ENCODE data around the gene PAQR5. TPM values are rescaled to one million over a fixed set of nuclear protein-coding genes. Genes with fewer than 3 reads are reported as not detected.
"Not testable (repeated sequence)": the region's sequence is repeated elsewhere in the genome, so short reads cannot be mapped to it uniquely, and the experiment has no call there.

The PAQR5 gene
- total and polyA plus RNA-seq, 2 donors (not counting 3 experiments of a cell fraction or from before 2014, with no cell fraction given): 0.08 to 0.09 TPM

- Histone ChIP-seq H3K4me1 (ENCODE audit: control insufficient read depth, extremely low read depth, insufficient read depth, low read length) (peaks cover 20% of the 10 kb centered on the region), H3K79me2 (ENCODE audit: control insufficient read depth, insufficient read depth, low read length) (peaks cover 26% of the 10 kb centered on the region), H3K36me3 (ENCODE audit: control insufficient read depth in 2 of 2, extremely low read depth in 1 of 2, insufficient read depth in 2 of 2, low read length in 2 of 2) (peaks cover 5 to 21% of the 10 kb centered on the region in 2 experiments)
- H3K9ac ChIP-seq (replicated peaks; ENCODE audit: extremely low read depth, insufficient read depth, low read length); H3K9me3 ChIP-seq (replicated peaks; ENCODE audit: control insufficient read depth, insufficient read depth, low read length); dilution Hi-C loops (cut with MboI; ENCODE audit: extremely low pct_ligation_motif_present, low sequenced_read_pairs); H3K27me3 ChIP-seq (ENCODE audit: control insufficient read depth in 2 of 2, insufficient read depth in 2 of 2, low read length in 2 of 2); DNase-seq (ENCODE audit: low read depth, low spot score); POLR2A ChIA-PET; H3K9me1 ChIP-seq (replicated peaks; ENCODE audit: control insufficient read depth, extremely low read depth, insufficient read depth, low read length); CTCF ChIA-PET; BruUV-seq (replicated peaks); H3K4me3 ChIP-seq (replicated peaks in 1 of 3; ENCODE audit: insufficient read depth in 1 of 3, low read depth in 1 of 3, low read length in 3 of 3); FAIRE-seq; H3K4me2 ChIP-seq (ENCODE audit: insufficient read depth, low read length); H2AFZ ChIP-seq (ENCODE audit: low read depth, low read length); intact Hi-C loops (cut with micrococcal nuclease); H3K27ac ChIP-seq (ENCODE audit: insufficient read depth, low read depth, low read length); H4K20me1 ChIP-seq (replicated peaks; ENCODE audit: control insufficient read depth, extremely low read depth, insufficient read depth, low read length): not testable (repeated sequence)
These were observed 151.5 kb downstream of the PAQR5 start for GRCh38 chr15:69450221-69450620.

DNA sequence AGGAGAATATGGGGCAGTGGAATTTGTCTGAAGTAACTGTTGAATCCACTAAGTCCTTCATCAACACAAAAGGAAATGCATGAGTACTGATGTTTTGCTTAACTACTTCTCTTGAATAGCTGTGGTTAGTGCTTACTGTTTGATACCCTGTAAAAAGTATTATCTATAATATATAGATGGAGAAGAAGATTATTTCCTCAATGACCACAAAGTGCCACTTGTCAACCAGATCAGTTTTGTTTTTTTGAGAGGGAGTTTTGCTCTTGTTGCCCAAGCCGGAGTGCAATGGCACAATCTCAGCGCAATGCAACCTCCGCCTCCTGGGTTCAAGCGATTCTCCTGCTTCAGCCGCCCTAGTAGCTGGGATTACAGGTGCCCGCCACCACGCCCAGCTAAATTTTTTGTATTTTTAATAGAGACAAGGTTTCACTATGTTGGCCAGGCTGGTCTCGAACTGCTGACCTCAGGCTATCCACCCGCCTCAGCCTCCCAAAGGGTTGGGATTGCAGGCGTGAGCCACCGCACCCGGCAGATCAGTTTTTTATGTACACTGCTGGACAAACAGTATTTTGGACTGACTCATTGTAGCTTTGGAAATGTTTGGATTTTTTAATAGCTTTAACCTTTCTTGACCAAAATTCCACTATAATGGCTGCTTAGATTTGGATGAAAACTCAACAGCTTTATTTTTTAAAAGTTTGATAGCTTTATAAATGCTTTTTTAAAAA, 152.4 kb downstream of the PAQR5 start:
- H3K27me3 ChIP-seq (ENCODE audit: control insufficient read depth in 2 of 2, insufficient read depth in 2 of 2, low read length in 2 of 2): no peaks in the 10 kb centered on the region
- no TSS peak for BruUV-seq (replicated peaks)
- no peak overlapping the region for H3K4me3 ChIP-seq (replicated peaks in 1 of 3; ENCODE audit: insufficient read depth in 1 of 3, low read depth in 1 of 3, low read length in 3 of 3)
- peaks cover 32% of the 10 kb centered on the region for H3K79me2 ChIP-seq (ENCODE audit: control insufficient read depth, insufficient read depth, low read length)
- no peaks in the 10 kb centered on the region for H3K9me3 ChIP-seq (replicated peaks; ENCODE audit: control insufficient read depth, insufficient read depth, low read length)
- POLR2A ChIA-PET: interaction anchor here (0.7 to 3.4 kb wide), 3 partner anchors 12 to 1787 kb away, joined by 4 to 44 read pairs (median 8); no protein-coding TSS in a partner anchor
- TF ChIP-seq JUN (IDR thresholded peaks at IDR 0.05; ENCODE audit: borderline replicate concordance, insufficient read depth, insufficient read length, low read depth) (no peak), MYC (IDR thresholded peaks at IDR 0.05; ENCODE audit: low read depth, low read length) (no peak), GATA2 (IDR thresholded peaks at IDR 0.05; ENCODE audit: insufficient read depth, insufficient read length, low read depth, low read length) (no peak), POLR2AphosphoS5 (IDR thresholded peaks at IDR 0.05; ENCODE audit: insufficient read depth, low read depth, low read length) (no peak), FOS (IDR thresholded peaks at IDR 0.05; ENCODE audit: borderline replicate concordance, insufficient read depth, low read length) (no peak), POLR2A (IDR thresholded peaks at IDR 0.05; ENCODE audit: low read depth, low read length) (no peak), CTCF (IDR thresholded peaks at IDR 0.05; ENCODE audit: extremely low read depth in 1 of 2, insufficient read depth in 1 of 2, low read depth in 1 of 2, low read length in 2 of 2) (no peak), EZH2 (IDR thresholded peaks at IDR 0.05; ENCODE audit: borderline replicate concordance, low read depth, low read length, severe bottlenecking) (no peak)
- TF ChIP-seq, protein P1, sequence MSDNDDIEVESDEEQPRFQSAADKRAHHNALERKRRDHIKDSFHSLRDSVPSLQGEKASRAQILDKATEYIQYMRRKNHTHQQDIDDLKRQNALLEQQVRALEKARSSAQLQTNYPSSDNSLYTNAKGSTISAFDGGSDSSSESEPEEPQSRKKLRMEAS (IDR thresholded peaks at IDR 0.05; ENCODE audit: insufficient read depth, insufficient read length): no peak
- H3K36me3 ChIP-seq (ENCODE audit: control insufficient read depth in 2 of 2, extremely low read depth in 1 of 2, insufficient read depth in 2 of 2, low read length in 2 of 2): peaks cover 9 to 19% of the 10 kb centered on the region in 2 experiments
- H3K9ac ChIP-seq (replicated peaks; ENCODE audit: extremely low read depth, insufficient read depth, low read length): no peak overlapping the region
- intact Hi-C loops (cut with micrococcal nuclease): no loop called here
- no peak overlapping the region for H2AFZ ChIP-seq (ENCODE audit: low read depth, low read length)
- H3K9me1 ChIP-seq (replicated peaks; ENCODE audit: control insufficient read depth, extremely low read depth, insufficient read depth, low read length): no peaks in the 10 kb centered on the region
- peaks cover 9% of the 10 kb centered on the region for H4K20me1 ChIP-seq (replicated peaks; ENCODE audit: control insufficient read depth, extremely low read depth, insufficient read depth, low read length)
- CTCF ChIA-PET: interaction anchor here (0.9 to 4.3 kb wide), 4 partner anchors 11 to 57 kb away, joined by 3 to 30 read pairs (median 6); no protein-coding TSS in a partner anchor
- FAIRE-seq: peak; percentile 8
- peaks cover 24% of the 10 kb centered on the region for H3K4me1 ChIP-seq (ENCODE audit: control insufficient read depth, extremely low read depth, insufficient read depth, low read length)
- H3K27ac ChIP-seq (ENCODE audit: insufficient read depth, low read depth, low read length): no peak overlapping the region
- DNase-seq (ENCODE audit: low read depth, low spot score): no peak
- dilution Hi-C loops (cut with MboI; ENCODE audit: extremely low pct_ligation_motif_present, low sequenced_read_pairs): no loop called here
- no peak overlapping the region for H3K4me2 ChIP-seq (ENCODE audit: insufficient read depth, low read length)

All from endothelial cell of umbilical vein (primary cell).